22Rv1 (cell line): Measurements from ENCODE around the gene PASK.

ENCODE experiments used
- ZFX ChIP-seq: fragments of 450-650 bp; IDR thresholded peaks from 2 replicates; pipeline ENCODE4 v1.6.1; 2017; ENCODE audit warnings: antibody characterized with exemption, borderline replicate concordance
- TF ChIP-seq, protein P1 (sequence below): fragments of 450-650 bp; IDR thresholded peaks from 2 replicates; pipeline ENCODE4 v1.5.1; 2017; ENCODE audit warnings: mild to moderate bottlenecking

GRCh38 chr2:241140445-241140840, 8.8 kb downstream of the PASK start:
- TF ChIP-seq, protein P1, sequence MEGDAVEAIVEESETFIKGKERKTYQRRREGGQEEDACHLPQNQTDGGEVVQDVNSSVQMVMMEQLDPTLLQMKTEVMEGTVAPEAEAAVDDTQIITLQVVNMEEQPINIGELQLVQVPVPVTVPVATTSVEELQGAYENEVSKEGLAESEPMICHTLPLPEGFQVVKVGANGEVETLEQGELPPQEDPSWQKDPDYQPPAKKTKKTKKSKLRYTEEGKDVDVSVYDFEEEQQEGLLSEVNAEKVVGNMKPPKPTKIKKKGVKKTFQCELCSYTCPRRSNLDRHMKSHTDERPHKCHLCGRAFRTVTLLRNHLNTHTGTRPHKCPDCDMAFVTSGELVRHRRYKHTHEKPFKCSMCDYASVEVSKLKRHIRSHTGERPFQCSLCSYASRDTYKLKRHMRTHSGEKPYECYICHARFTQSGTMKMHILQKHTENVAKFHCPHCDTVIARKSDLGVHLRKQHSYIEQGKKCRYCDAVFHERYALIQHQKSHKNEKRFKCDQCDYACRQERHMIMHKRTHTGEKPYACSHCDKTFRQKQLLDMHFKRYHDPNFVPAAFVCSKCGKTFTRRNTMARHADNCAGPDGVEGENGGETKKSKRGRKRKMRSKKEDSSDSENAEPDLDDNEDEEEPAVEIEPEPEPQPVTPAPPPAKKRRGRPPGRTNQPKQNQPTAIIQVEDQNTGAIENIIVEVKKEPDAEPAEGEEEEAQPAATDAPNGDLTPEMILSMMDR = no peak
- TF ChIP-seq ZFX = no peak
